TTC549 (cell line): ENCODE measurements around the gene ENPP3.

ENCODE experiments used
- FAIRE-seq: peaks from 2 replicates; lab custom pipeline; 2012; peaks lifted over from hg19 to GRCh38; lab: Jason Lieb, UNC

ENPP3 gene

GRCh38 chr6:131642987-131643611 is 6.0 kb downstream of the ENPP3 start:
- no peak for FAIRE-seq

GRCh38 chr6:131643855-131644460 is 6.9 kb downstream of the ENPP3 start:
- no peak for FAIRE-seq

- FAIRE-seq, result no peak
These were observed 7.8 kb downstream of the ENPP3 start for GRCh38 chr6:131644921-131645320.

GRCh38 chr6:131645846-131646245 is 8.7 kb downstream of the ENPP3 start:
- no peak for FAIRE-seq

- no peak for FAIRE-seq
These were observed 9.2 kb downstream of the ENPP3 start for GRCh38 chr6:131646249-131646670.

- no peak for FAIRE-seq
These were observed 14.7 kb downstream of the ENPP3 start for GRCh38 chr6:131651782-131652181.

- no peak for FAIRE-seq
These were observed 15.4 kb downstream of the ENPP3 start for GRCh38 chr6:131652472-131652871.

- FAIRE-seq, result no peak
These were observed 17.2 kb downstream of the ENPP3 start for GRCh38 chr6:131654326-131654725.

- no peak for FAIRE-seq
These were observed 18.3 kb downstream of the ENPP3 start for GRCh38 chr6:131655387-131655786.

- no peak for FAIRE-seq
These were observed 18.8 kb downstream of the ENPP3 start for GRCh38 chr6:131655951-131656350.

GRCh38 chr6:131656667-131657066 is 19.6 kb downstream of the ENPP3 start:
- no peak for FAIRE-seq

- FAIRE-seq, result no peak
These were observed 20.1 kb downstream of the ENPP3 start for GRCh38 chr6:131657222-131657621.

GRCh38 chr6:131657630-131658111 is 20.6 kb downstream of the ENPP3 start:
- FAIRE-seq, result no peak

- no peak for FAIRE-seq
These were observed 21.2 kb downstream of the ENPP3 start for GRCh38 chr6:131658287-131658686.

GRCh38 chr6:131660195-131660594 is 23.1 kb downstream of the ENPP3 start:
- FAIRE-seq, result no peak

- FAIRE-seq, result no peak
These were observed 26.6 kb downstream of the ENPP3 start for GRCh38 chr6:131663578-131664165.

- FAIRE-seq, result no peak
These were observed 32.8 kb downstream of the ENPP3 start for GRCh38 chr6:131669891-131670290.

GRCh38 chr6:131673184-131673583 is 36.1 kb downstream of the ENPP3 start:
- no peak for FAIRE-seq

GRCh38 chr6:131678442-131678841 is 41.3 kb downstream of the ENPP3 start:
- FAIRE-seq, result no peak

GRCh38 chr6:131680868-131681267 is 43.8 kb downstream of the ENPP3 start:
- FAIRE-seq, result no peak

- no peak for FAIRE-seq
These were observed 44.5 kb downstream of the ENPP3 start for GRCh38 chr6:131681585-131681984.

GRCh38 chr6:131682442-131682841 is 45.3 kb downstream of the ENPP3 start:
- no peak for FAIRE-seq

- FAIRE-seq, result no peak
These were observed 46.4 kb downstream of the ENPP3 start for GRCh38 chr6:131683479-131683878.

- FAIRE-seq, result no peak
These were observed 48.2 kb downstream of the ENPP3 start for GRCh38 chr6:131685266-131685780.
